Lower leg skin (tissue), 4 donors: ENCODE measurements around the gene PYY. TPM values are rescaled to one million over a fixed set of nuclear protein-coding genes. Genes with fewer than 3 reads are reported as not detected.

Experiments used
- DNase-seq, 2 donors: peaks; one replicate each; pipeline ENCODE4 v3.0.0-alpha.2; 2019; ENCODE audit warnings: low spot score in 2 of 2
- H3K4me3 ChIP-seq: fragments of 200-600 bp; sonication (generic); 2 replicates; pipeline ENCODE4 v1.5.1; 2017; ENCODE audit warnings: mild to moderate bottlenecking, low read depth; ENCODE audit not compliant: poor library complexity, severe bottlenecking
- POLR2A ChIP-seq, 2 donors: fragments of 450-650 bp; IDR thresholded peaks; one replicate each; pipeline ENCODE4 v1.6.1; 2016 to 2017; ENCODE audit warnings: antibody characterized with exemption in 2 of 2, mild to moderate bottlenecking in 1 of 2, moderate library complexity in 1 of 2
- WGBS, 2 donors: methylation state at CpG; one replicate each; pipeline ENCODE4 v1.1.5; 2018; 5-methylcytosine and 5-hydroxymethylcytosine counted together
- intact Hi-C: fragments of 100-400 bp; cut with DNase I; formaldehyde crosslinking; loops from one replicate; pipeline ENCODE4 v1.15.0; 2023; ENCODE audit warnings: low total_unique reads
- total RNA-seq, 4 donors: library from RNA; depleted of rRNA; stranded (reverse); fragments of >200 nt; gene quantifications; one replicate each; pipeline ENCODE4 v1.1.0, GENCODE V29; 2016
- TF ChIP-seq, protein P1 (sequence below), 3 donors: fragments of 450-650 bp; IDR thresholded peaks; one replicate each; pipeline ENCODE4 v1.5.1; 2016; ENCODE audit warnings: antibody characterized with exemption in 3 of 3, mild to moderate bottlenecking in 3 of 3, moderate library complexity in 2 of 3

Gene PYY
- total RNA-seq, 4 donors from 2014 or later = not detected

DNA sequence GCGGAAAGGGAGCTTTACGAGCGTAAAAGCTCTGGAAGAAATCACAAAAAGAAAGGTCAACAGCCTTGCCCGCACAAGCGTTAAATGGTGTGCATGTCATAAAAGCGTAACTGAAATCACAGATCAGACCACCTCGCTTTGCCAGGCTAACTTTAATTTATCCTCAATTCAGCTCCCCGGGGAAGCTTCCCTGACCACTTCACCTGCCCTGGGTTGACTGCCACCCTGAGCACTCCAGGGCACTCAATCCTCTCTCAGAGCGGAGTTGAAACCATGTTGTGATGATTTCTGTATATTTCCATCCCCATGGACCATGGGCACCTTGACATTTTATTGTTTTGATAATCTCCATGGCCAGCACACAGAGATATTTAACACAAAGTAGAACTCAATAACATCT lies 34.6 kb upstream of the PYY start:
- no peak overlapping the region for H3K4me3 ChIP-seq
- TF ChIP-seq, protein P1, sequence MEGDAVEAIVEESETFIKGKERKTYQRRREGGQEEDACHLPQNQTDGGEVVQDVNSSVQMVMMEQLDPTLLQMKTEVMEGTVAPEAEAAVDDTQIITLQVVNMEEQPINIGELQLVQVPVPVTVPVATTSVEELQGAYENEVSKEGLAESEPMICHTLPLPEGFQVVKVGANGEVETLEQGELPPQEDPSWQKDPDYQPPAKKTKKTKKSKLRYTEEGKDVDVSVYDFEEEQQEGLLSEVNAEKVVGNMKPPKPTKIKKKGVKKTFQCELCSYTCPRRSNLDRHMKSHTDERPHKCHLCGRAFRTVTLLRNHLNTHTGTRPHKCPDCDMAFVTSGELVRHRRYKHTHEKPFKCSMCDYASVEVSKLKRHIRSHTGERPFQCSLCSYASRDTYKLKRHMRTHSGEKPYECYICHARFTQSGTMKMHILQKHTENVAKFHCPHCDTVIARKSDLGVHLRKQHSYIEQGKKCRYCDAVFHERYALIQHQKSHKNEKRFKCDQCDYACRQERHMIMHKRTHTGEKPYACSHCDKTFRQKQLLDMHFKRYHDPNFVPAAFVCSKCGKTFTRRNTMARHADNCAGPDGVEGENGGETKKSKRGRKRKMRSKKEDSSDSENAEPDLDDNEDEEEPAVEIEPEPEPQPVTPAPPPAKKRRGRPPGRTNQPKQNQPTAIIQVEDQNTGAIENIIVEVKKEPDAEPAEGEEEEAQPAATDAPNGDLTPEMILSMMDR (IDR thresholded peaks at IDR 0.05) = no peak
- TF ChIP-seq POLR2A (IDR thresholded peaks at IDR 0.05) = no peak
- WGBS, 2 donors = 75 to 77% methylated on average over 9 of the region's 9 CpGs
- intact Hi-C loops = no loop called here
- DNase-seq = no peak

DNA sequence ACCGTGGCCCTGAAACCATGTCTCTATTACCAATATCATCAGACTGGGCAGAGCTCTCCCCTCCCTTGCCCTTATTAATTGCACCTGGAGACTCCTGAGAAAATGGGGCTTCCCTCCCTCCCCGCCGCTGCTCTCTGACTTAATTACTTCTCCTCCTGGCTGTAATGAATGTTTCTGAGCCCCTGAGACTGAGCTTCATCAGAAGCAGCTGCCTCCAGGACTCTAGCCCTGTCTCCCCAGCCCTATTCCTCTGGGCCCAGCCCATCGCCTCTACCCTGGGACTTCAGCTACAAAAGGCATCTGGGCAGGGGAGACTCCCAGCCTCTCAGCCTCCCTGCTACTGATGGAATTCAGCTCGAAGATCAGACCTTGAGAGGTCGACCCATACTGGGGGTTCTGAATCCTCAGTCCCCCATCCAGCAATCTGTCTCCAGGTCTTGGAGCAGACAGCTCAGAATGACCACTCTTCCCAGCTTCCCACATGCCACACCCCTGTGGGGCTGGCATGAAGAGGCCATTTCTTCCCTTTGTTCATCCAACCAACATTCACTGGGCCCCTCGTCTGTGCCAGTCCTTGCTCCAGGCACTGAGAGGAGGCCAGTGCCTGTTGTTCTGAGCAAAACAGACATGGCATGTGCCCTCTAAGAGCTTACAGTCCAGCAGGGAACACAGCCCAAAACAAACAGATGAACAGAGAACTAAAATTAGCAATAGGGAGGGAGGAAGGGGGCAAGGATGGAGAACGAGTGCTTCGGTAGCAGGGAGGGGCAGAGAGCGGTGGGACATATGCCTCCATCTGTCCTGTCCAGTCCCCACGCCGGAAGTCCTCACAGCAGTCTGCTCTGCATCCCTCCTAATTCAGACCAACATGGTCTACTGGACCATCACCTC lies 33.6 kb upstream of the PYY start:
- TF ChIP-seq, protein P1 (IDR thresholded peaks at IDR 0.05) = no peak
- no peak for TF ChIP-seq POLR2A (IDR thresholded peaks at IDR 0.05)
- intact Hi-C loops = no loop called here
- no peak for DNase-seq
- H3K4me3 ChIP-seq = no peak overlapping the region
- WGBS, 2 donors = 67 to 70% methylated on average over 12 of the region's 12 CpGs

DNA sequence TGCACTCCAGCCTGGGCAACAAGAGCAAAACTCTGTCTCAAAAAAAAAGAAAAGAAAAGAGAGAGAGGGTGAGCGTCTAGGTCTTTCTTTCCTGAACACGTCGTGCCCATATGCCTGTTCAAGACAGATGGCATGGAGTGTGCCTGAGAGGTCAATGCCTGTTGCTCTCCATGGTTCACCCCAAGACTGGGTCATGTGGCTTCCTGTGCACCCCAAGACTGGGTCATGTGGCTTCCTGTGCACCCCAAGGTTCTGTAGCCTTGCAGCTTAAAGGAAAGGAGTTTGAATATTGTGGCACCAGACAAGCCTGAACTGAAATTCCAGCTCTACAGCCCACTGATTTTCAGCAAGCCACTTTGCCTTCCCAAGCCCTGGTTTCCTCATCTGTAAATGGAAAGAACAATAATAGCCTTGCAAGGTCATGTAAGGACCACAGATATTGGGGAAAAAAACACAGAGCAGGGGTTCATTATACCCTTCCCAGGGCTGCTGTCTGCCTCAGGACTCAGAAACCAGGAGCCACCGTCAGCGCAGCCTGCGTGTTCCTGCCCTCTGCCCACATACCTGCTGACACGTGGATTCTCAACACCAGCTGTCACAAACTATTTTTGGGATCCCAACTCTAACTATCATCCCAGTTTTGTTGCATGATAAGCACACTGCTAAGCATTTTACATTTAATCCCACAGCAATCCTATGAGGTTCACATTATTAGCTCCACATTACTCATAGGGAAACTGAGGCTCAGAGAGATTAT lies 32.7 kb upstream of the PYY start:
- no peak for TF ChIP-seq POLR2A (IDR thresholded peaks at IDR 0.05)
- TF ChIP-seq, protein P1 (IDR thresholded peaks at IDR 0.05) = no peak
- 76 to 85% methylated on average over 7 of the region's 7 CpGs for WGBS, 2 donors
- no peak overlapping the region for H3K4me3 ChIP-seq
- DNase-seq = no peak
- intact Hi-C loops = no loop called here

DNA sequence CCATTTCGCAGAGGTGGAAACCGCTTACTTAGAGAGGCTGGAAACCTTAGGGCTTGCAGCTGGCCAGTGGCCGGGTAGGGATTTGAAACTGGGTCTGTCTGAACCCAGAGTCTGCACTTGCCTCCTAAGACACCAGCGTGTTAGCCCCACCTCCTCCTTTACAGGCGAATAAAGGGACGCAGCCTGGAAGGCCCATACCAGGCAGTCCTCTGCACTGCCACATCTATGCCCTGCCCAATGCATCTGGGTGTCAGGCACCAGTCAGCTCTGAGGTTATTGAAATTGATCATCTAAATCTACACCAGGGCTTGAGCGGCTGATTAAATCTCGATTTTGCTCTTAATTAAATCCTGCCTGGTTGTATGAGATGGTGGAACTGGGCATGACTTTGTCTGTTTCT lies 30.8 kb upstream of the PYY start:
- no peak for DNase-seq
- TF ChIP-seq, protein P1 (IDR thresholded peaks at IDR 0.05) = no peak
- no peak for TF ChIP-seq POLR2A (IDR thresholded peaks at IDR 0.05)
- 71 to 85% methylated on average over 8 of the region's 8 CpGs for WGBS, 2 donors
- no peak overlapping the region for H3K4me3 ChIP-seq
- intact Hi-C loops = no loop called here

DNA sequence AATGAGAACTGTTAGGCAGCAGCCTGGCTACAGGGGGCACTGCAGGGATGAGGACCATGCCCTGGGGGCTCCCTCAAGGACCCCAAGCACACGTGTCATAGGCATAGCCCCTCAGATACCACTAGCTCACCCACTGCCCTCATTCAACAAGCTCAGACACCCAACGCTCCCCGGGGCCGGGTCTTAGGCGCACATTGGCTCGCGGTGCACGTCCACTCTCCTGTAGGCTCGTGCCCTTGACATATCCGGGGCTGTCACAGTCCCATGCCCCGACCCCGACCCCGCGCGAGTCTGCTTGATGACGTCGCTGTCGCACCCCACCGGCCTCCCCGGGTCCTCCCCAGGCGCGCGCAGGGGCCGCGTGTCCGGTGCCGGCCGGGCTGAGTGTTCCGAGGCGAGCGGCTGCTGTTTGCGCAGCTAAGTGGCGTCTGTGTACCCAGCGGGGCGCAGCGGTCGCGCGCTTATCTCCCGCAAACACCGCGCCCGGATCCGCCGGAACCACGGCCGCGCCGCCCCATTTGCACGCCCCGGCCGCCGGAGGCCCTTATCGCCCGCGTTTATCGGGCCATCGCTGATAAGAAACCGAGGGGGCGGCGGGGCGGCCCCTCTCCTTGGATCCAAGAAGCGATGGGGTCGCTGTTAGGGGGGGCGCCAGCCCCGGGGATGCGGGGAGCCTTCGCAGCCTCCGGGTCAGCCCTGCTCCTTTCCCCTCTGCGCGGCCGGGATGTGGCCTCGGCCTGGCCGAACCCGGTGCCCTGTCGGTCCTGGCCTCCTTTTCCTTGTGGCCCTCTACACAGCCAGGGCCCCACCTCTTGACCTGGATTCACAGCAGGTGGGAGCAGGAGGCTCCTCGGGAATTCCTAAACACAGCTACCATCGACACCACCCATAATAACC lies 30.0 kb upstream of the PYY start:
- intact Hi-C loops = no loop called here
- DNase-seq = no peak
- TF ChIP-seq, protein P1 (IDR thresholded peaks at IDR 0.05) = no peak
- no peak for TF ChIP-seq POLR2A (IDR thresholded peaks at IDR 0.05)
- H3K4me3 ChIP-seq = peak overlapping the region; percentile 3
- 3 to 7% methylated on average over 19 to 40 of the region's 78 CpGs for WGBS, 2 donors
